CD4-positive, alpha-beta T cell treated with Interleukin-4 for 4 hours (primary cell): Measurements from ENCODE around the gene HDAC10.

Experiments
- DNase-seq: peaks from one replicate; pipeline ENCODE4 v3.0.0-alpha.2; 2020

Gene HDAC10

GRCh38 chr22:50197856-50198623 is 53.0 kb downstream of the HDAC10 start:
- DNase-seq = no peak

- no peak for DNase-seq
These were observed 53.9 kb downstream of the HDAC10 start for GRCh38 chr22:50197000-50197800.

- DNase-seq = no peak
These were observed 54.8 kb downstream of the HDAC10 start for GRCh38 chr22:50196256-50196655.
